H9 (cell line): ENCODE results near the gene FDPS. TPM values are rescaled to one million over a fixed set of nuclear protein-coding genes. Genes with fewer than 3 reads are reported as not detected.

ENCODE experiments used
- DNase-seq: peaks from one replicate; pipeline ENCODE4 v3.0.0-alpha.2; 2017
- H2AFZ ChIP-seq: one replicate; pipeline ENCODE4 v1.6.1; 2013; ENCODE audit warnings: mild to moderate bottlenecking, low read length, control low read depth, moderate library complexity
- H2AK5ac ChIP-seq: 2 replicates; pipeline ENCODE4 v1.6.1; 2013; ENCODE audit warnings: low read length, control low read depth, mixed read lengths; ENCODE audit not compliant: insufficient read length
- H2BK120ac ChIP-seq: one replicate; pipeline ENCODE4 v1.6.1; 2013; ENCODE audit warnings: low read depth, mild to moderate bottlenecking, low read length, control low read depth, inconsistent platforms; ENCODE audit not compliant: poor library complexity, severe bottlenecking
- H2BK12ac ChIP-seq: 2 replicates; pipeline ENCODE4 v1.6.1; 2013; ENCODE audit warnings: low read length, control low read depth, mixed read lengths, low read depth; ENCODE audit not compliant: insufficient read length
- H2BK15ac ChIP-seq: 2 replicates; pipeline ENCODE4 v1.6.1; 2013; ENCODE audit warnings: low read depth, low read length, control low read depth
- H2BK20ac ChIP-seq: one replicate; pipeline ENCODE4 v1.6.1; 2013; ENCODE audit warnings: low read depth, mild to moderate bottlenecking, low read length, control low read depth, inconsistent platforms; ENCODE audit not compliant: poor library complexity, severe bottlenecking
- H2BK5ac ChIP-seq: 2 replicates; pipeline ENCODE4 v1.6.1; 2013; ENCODE audit warnings: low read length, control low read depth, mixed read lengths; ENCODE audit not compliant: insufficient read length
- H3K14ac ChIP-seq: 2 replicates; pipeline ENCODE4 v1.6.1; 2013; ENCODE audit warnings: low read length, control low read depth; ENCODE audit not compliant: insufficient read depth
- H3K18ac ChIP-seq: 2 replicates; pipeline ENCODE4 v1.6.1; 2013; ENCODE audit warnings: low read depth, mild to moderate bottlenecking, mixed read lengths, low read length, control low read depth; ENCODE audit not compliant: insufficient read length
- H3K23ac ChIP-seq: 2 replicates; pipeline ENCODE4 v1.6.1; 2013; ENCODE audit warnings: low read length, control low read depth, mixed read lengths, low read depth; ENCODE audit not compliant: insufficient read length
- H3K23me2 ChIP-seq: 2 replicates; pipeline ENCODE4 v1.6.1; 2013; ENCODE audit warnings: low read depth, mild to moderate bottlenecking, mixed read lengths, low read length, control low read depth; ENCODE audit not compliant: insufficient read length, poor library complexity, severe bottlenecking
- H3K27ac ChIP-seq: 2 replicates; pipeline ENCODE4 v1.5.1; 2013; ENCODE audit warnings: low read length, control low read depth, mixed read lengths, low read depth; ENCODE audit not compliant: insufficient read length
- H3K27me3 ChIP-seq: 2 replicates; pipeline ENCODE4 v1.6.1; 2013; ENCODE audit warnings: low read length, control low read depth, inconsistent platforms; ENCODE audit not compliant: insufficient read depth
- H3K4ac ChIP-seq: 2 replicates; pipeline ENCODE4 v1.6.1; 2013; ENCODE audit warnings: low read depth, mild to moderate bottlenecking, control low read depth, inconsistent platforms, low read length, moderate library complexity
- H3K4me1 ChIP-seq: 2 replicates; pipeline ENCODE4 v1.6.1; 2013; ENCODE audit warnings: low read length, control low read depth, inconsistent platforms; ENCODE audit not compliant: insufficient read depth
- H3K4me2 ChIP-seq: 2 replicates; pipeline ENCODE4 v1.6.1; 2013; ENCODE audit warnings: low read length, control low read depth, mixed read lengths; ENCODE audit not compliant: insufficient read length, insufficient read depth
- H3K56ac ChIP-seq: 2 replicates; pipeline ENCODE4 v1.6.1; 2013; ENCODE audit warnings: low read depth, mild to moderate bottlenecking, mixed read lengths, low read length, control low read depth; ENCODE audit not compliant: insufficient read length
- H3K79me1 ChIP-seq: 2 replicates; pipeline ENCODE4 v1.6.1; 2013; ENCODE audit warnings: low read depth, mild to moderate bottlenecking, moderate library complexity, low read length, control low read depth, inconsistent platforms; ENCODE audit not compliant: insufficient read depth, poor library complexity, severe bottlenecking
- H3K79me2 ChIP-seq: 2 replicates; pipeline ENCODE4 v1.6.1; 2013; ENCODE audit warnings: low read length, control low read depth, inconsistent platforms; ENCODE audit not compliant: insufficient read depth
- H3K9ac ChIP-seq: 2 replicates; pipeline ENCODE4 v1.6.1; 2013; ENCODE audit warnings: low read length, control low read depth, mixed read lengths; ENCODE audit not compliant: insufficient read length; ENCODE audit errors: extremely low read depth
- H3K9me3 ChIP-seq: one replicate; pipeline ENCODE4 v1.6.1; 2013; ENCODE audit warnings: low read depth, low read length, inconsistent platforms; ENCODE audit not compliant: control insufficient read depth
- H3T11ph ChIP-seq: one replicate; pipeline ENCODE4 v1.6.1; 2013; ENCODE audit warnings: mild to moderate bottlenecking, low read length, control low read depth, inconsistent platforms
- H4K20me1 ChIP-seq: one replicate; pipeline ENCODE4 v1.6.1; 2013; ENCODE audit not compliant: control insufficient read depth, insufficient read length, insufficient read depth
- H4K5ac ChIP-seq: 2 replicates; pipeline ENCODE4 v1.6.1; 2013; ENCODE audit warnings: low read depth, mild to moderate bottlenecking, mixed read lengths, low read length, control low read depth; ENCODE audit not compliant: insufficient read length
- H4K8ac ChIP-seq: replicated peaks from 2 replicates; pipeline ENCODE4 v1.6.1; 2013; ENCODE audit warnings: low read length, control low read depth, mixed read lengths, low read depth; ENCODE audit not compliant: insufficient read length
- H4K91ac ChIP-seq: 2 replicates; pipeline ENCODE4 v1.6.1; 2013; ENCODE audit warnings: low read depth, mild to moderate bottlenecking, moderate library complexity, mixed read lengths, low read length, control low read depth; ENCODE audit not compliant: insufficient read length
- H3K27ac Mint-ChIP-seq, 3 experiments: 2 replicates in 2 of 3; 3 replicates in 1 of 3; pipeline ENCODE4 v1.8.0; 2020 to 2021; ENCODE audit warnings: mixed read lengths in 3 of 3, mild to moderate bottlenecking in 1 of 3, moderate library complexity in 1 of 3
- H3K27me3 Mint-ChIP-seq: 2 replicates; pipeline ENCODE4 v1.8.0; 2021; ENCODE audit warnings: low read depth, mild to moderate bottlenecking, moderate library complexity, mixed read lengths
- H3K36me3 Mint-ChIP-seq, 3 experiments: 2 replicates in 2 of 3; 3 replicates in 1 of 3; pipeline ENCODE4 v1.8.0; 2020 to 2021; ENCODE audit warnings: low read depth in 3 of 3, mixed read lengths in 3 of 3; ENCODE audit not compliant: insufficient read depth in 1 of 3
- H3K4me1 Mint-ChIP-seq, 2 experiments: 2 replicates each; pipeline ENCODE4 v1.8.0; 2020; ENCODE audit warnings: mixed read lengths in 2 of 2
- H3K4me3 Mint-ChIP-seq, 2 experiments: 2 replicates in 1 of 2; 3 replicates in 1 of 2; pipeline ENCODE4 v1.8.0; 2020 to 2021; ENCODE audit warnings: mild to moderate bottlenecking in 2 of 2, mixed read lengths in 2 of 2, moderate library complexity in 1 of 2
- H3K9me3 Mint-ChIP-seq, 2 experiments: 2 replicates in 1 of 2; 3 replicates in 1 of 2; pipeline ENCODE4 v1.8.0; 2020; ENCODE audit warnings: mild to moderate bottlenecking in 2 of 2, mixed read lengths in 2 of 2, moderate library complexity in 1 of 2
- WGBS: extraction: QIAGEN DNeasy Blood & Tissue Kit; methylation state at CpG from one replicate; pipeline ENCODE4 v1.1.7; 2013; ENCODE audit warnings: missing lambda C conversion rate, low lambda C conversion rate, mixed read lengths; ENCODE audit not compliant: insufficient read length; ENCODE audit errors: extremely low coverage; 5-methylcytosine and 5-hydroxymethylcytosine counted together
- total RNA-seq: library from RNA; stranded (reverse); gene quantifications from 2 replicates; pipeline ENCODE4 v1.2.1, GENCODE V29; 2021
- TF ChIP-seq, protein P1 (sequence below): fragments of 200-600 bp; sonication (generic); conservative IDR thresholded peaks from 3 replicates; pipeline ENCODE4 v1.8.0; 2021; ENCODE audit warnings: antibody characterized with exemption, mild to moderate bottlenecking

Gene FDPS
- total RNA-seq, 1 experiment from 2014 or later, result 273 TPM

- no CpG with 5 or more reads among the region's 44 CpGs for WGBS
Measured at GRCh38 chr1:155272466-155273342, 36.0 kb upstream of the FDPS start.

More at GRCh38 chr1:155272466-155273342, 36.0 kb upstream of the FDPS start:
- Mint-ChIP-seq H3K4me1 (peaks cover 16 to 28% of the 10 kb centered on the region in 2 experiments), H3K9me3 (0 out of 5 replicates have a peak, but pooled peaks cover 0 to 3% of the 10 kb centered on the region in 2 experiments), H3K4me3 (peak overlapping the region; percentile 89 to 96), H3K27ac (peak overlapping the region; percentile 94 to 96 (median 96)), H3K27me3 (peaks cover 4% of the 10 kb centered on the region; the same call in 1 of the 2 replicates), H3K36me3 (peaks cover 40 to 52% (median 47%) of the 10 kb centered on the region in 3 experiments; a peak in 6 of 7 replicates)
- no peak overlapping the region for H2BK15ac ChIP-seq
- no peaks in the 10 kb centered on the region for H3K27me3 ChIP-seq
- H2AFZ ChIP-seq, result no peak overlapping the region
- peaks cover 4% of the 10 kb centered on the region for H3K4me1 ChIP-seq
- no peak overlapping the region for H3K4ac ChIP-seq
- H3K23ac ChIP-seq, result no peak overlapping the region
- no peaks in the 10 kb centered on the region for H3K9me3 ChIP-seq
- no peak for DNase-seq
- peak overlapping the region; percentile 79 for H3K9ac ChIP-seq
- H3K4me2 ChIP-seq, result peak overlapping the region; percentile 85
- H2BK12ac ChIP-seq, result no peak overlapping the region
- H2BK120ac ChIP-seq, result no peak overlapping the region
- H4K5ac ChIP-seq, result no peak overlapping the region
- no peak overlapping the region for H2BK20ac ChIP-seq
- H4K91ac ChIP-seq, result no peak overlapping the region
- peak overlapping the region; percentile 74; the same call in 1 of the 2 replicates for H3K14ac ChIP-seq
- peak overlapping the region; percentile 28 for H3K27ac ChIP-seq
- H3K18ac ChIP-seq, result peak overlapping the region; percentile 85
- no peak overlapping the region for H4K8ac ChIP-seq
- TF ChIP-seq, protein P1, sequence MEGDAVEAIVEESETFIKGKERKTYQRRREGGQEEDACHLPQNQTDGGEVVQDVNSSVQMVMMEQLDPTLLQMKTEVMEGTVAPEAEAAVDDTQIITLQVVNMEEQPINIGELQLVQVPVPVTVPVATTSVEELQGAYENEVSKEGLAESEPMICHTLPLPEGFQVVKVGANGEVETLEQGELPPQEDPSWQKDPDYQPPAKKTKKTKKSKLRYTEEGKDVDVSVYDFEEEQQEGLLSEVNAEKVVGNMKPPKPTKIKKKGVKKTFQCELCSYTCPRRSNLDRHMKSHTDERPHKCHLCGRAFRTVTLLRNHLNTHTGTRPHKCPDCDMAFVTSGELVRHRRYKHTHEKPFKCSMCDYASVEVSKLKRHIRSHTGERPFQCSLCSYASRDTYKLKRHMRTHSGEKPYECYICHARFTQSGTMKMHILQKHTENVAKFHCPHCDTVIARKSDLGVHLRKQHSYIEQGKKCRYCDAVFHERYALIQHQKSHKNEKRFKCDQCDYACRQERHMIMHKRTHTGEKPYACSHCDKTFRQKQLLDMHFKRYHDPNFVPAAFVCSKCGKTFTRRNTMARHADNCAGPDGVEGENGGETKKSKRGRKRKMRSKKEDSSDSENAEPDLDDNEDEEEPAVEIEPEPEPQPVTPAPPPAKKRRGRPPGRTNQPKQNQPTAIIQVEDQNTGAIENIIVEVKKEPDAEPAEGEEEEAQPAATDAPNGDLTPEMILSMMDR, result no peak
- H3K79me2 ChIP-seq, result peaks cover 11% of the 10 kb centered on the region
- no peak overlapping the region for H2BK5ac ChIP-seq
- H2AK5ac ChIP-seq, result no peak overlapping the region
- H4K20me1 ChIP-seq, result no peaks in the 10 kb centered on the region
- H3K23me2 ChIP-seq, result peaks cover 12% of the 10 kb centered on the region
- H3T11ph ChIP-seq, result no peak overlapping the region
- H3K56ac ChIP-seq, result no peak overlapping the region
- peaks cover 4% of the 10 kb centered on the region for H3K79me1 ChIP-seq
